A549 treated with ZK216348 at 1 μM for 4 hours (cell line): Measurements from ENCODE around the gene RPL9. TPM values are rescaled to one million over a fixed set of nuclear protein-coding genes. Genes with fewer than 3 reads are reported as not detected.

Source experiments
- total RNA-seq: library from RNA; stranded (reverse); fragments of 200-300 nt; extraction: Qiagen RNA extraction; gene quantifications from 5 replicates; pipeline ENCODE4 v1.2.3, GENCODE V29; 2022; ENCODE audit warnings: low read depth

RPL9 gene
- total RNA-seq, result 803 to 1,650 TPM (median 879 TPM) in 5 replicates

GRCh38 chr4:39458505-39459300, at the start of gene RPL9, which contains the start of gene LIAS:
TSS of gene RPL9 (minus strand) at chr4:39458922. CDS start at chr4:39458439, 483 bp downstream.
TSS of gene LIAS (plus strand) at chr4:39459056. CDS start at chr4:39459118, 62 bp downstream.

DNA sequence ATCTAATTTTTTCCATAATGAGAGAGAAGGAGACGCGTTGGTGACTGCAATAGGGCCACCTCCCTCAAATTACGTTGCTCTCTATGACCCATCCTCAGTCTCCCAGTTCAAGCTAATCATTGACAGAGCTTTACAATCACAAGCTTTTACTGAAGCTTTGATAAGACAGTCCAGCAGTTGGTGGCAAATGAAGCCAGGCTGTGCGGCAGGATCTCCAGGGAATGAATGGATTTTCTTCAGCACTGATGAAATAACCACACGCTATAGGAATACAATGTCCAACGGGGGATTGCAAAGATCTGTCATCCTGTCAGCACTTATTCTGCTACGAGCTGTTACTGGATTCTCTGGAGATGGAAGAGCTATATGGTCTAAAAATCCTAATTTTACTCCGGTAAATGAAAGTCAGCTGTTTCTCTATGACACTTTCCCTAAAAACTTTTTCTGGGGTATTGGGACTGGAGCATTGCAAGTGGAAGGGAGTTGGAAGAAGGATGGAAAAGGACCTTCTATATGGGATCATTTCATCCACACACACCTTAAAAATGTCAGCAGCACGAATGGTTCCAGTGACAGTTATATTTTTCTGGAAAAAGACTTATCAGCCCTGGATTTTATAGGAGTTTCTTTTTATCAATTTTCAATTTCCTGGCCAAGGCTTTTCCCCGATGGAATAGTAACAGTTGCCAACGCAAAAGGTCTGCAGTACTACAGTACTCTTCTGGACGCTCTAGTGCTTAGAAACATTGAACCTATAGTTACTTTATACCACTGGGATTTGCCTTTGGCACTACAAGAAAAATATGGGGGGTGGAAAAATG, 51.7 kb downstream of the RPL9 start, which contains the start of gene KLB:
KLB (plus strand) TSS at position 168 of the 821 bp plus-strand sequence; CDS start at position 188, 20 bp downstream.

Other genes with a start within 250 kb of the RPL9 start
- 18.8 to 21.8 TPM (median 19.3 TPM) in 5 replicates for gene RFC1, start 92.6 kb downstream of the RPL9 start, total RNA-seq
- 0.06 to 0.14 TPM (median 0.11 TPM) in 5 replicates for gene KLB, start 52.0 kb downstream of the RPL9 start, total RNA-seq
- 9.7 to 18.6 TPM (median 10.6 TPM) in 5 replicates for gene LIAS, start 134 bp upstream of the RPL9 start, total RNA-seq
- gene UGDH, start 68.5 kb upstream of the RPL9 start, total RNA-seq, result 228 to 399 TPM (median 248 TPM) in 5 replicates
- gene SMIM14, start 179.9 kb upstream of the RPL9 start, total RNA-seq, result 11.4 to 17.6 TPM (median 15.9 TPM) in 5 replicates
- 79.2 to 98.2 TPM (median 82.0 TPM) in 5 replicates for gene UBE2K, start 239.2 kb upstream of the RPL9 start, total RNA-seq